ENCODE measurements around the gene ARHGEF17. TPM values are rescaled to one million over a fixed set of nuclear protein-coding genes. Genes with fewer than 3 reads are reported as not detected.

The ARHGEF17 gene
- total RNA-seq, 1 donor from 2014 or later = 49.8 TPM

- no peak for DNase-seq (ENCODE audit: low spot score)
Observed at GRCh38 chr11:73312036-73312435, 4.0 kb downstream of the ARHGEF17 start.

GRCh38 chr11:73312851-73313327 lies 4.8 kb downstream of the ARHGEF17 start:
- DNase-seq (ENCODE audit: low spot score) = no peak

- DNase-seq (ENCODE audit: low spot score) = no peak
Observed at GRCh38 chr11:73313652-73314051, 5.6 kb downstream of the ARHGEF17 start.

GRCh38 chr11:73314117-73314961 lies 6.3 kb downstream of the ARHGEF17 start:
- DNase-seq (ENCODE audit: low spot score) = no peak

- no peak for DNase-seq (ENCODE audit: low spot score)
Observed at GRCh38 chr11:73315293-73316020, 7.4 kb downstream of the ARHGEF17 start.

GRCh38 chr11:73316422-73316821 lies 8.3 kb downstream of the ARHGEF17 start:
- DNase-seq (ENCODE audit: low spot score) = no peak

GRCh38 chr11:73317373-73317772 lies 9.3 kb downstream of the ARHGEF17 start:
- DNase-seq (ENCODE audit: low spot score) = no peak

- no peak for DNase-seq (ENCODE audit: low spot score)
Observed at GRCh38 chr11:73317803-73318202, 9.7 kb downstream of the ARHGEF17 start.

- DNase-seq (ENCODE audit: low spot score) = no peak
Observed at GRCh38 chr11:73318501-73319011, 10.5 kb downstream of the ARHGEF17 start.

- DNase-seq (ENCODE audit: low spot score) = no peak
Observed at GRCh38 chr11:73320763-73321603, 12.9 kb downstream of the ARHGEF17 start.

- DNase-seq (ENCODE audit: low spot score) = no peak
Observed at GRCh38 chr11:73321604-73322381, 13.7 kb downstream of the ARHGEF17 start.

- no peak for DNase-seq (ENCODE audit: low spot score)
Observed at GRCh38 chr11:73322382-73323306, 14.6 kb downstream of the ARHGEF17 start.

- DNase-seq (ENCODE audit: low spot score) = no peak
Observed at GRCh38 chr11:73323464-73323863, 15.4 kb downstream of the ARHGEF17 start.

GRCh38 chr11:73324116-73324515 lies 16.0 kb downstream of the ARHGEF17 start:
- DNase-seq (ENCODE audit: low spot score) = no peak

- no peak for DNase-seq (ENCODE audit: low spot score)
Observed at GRCh38 chr11:73324665-73325035, 16.6 kb downstream of the ARHGEF17 start.

- no peak for DNase-seq (ENCODE audit: low spot score)
Observed at GRCh38 chr11:73325036-73325981, 17.2 kb downstream of the ARHGEF17 start.

- DNase-seq (ENCODE audit: low spot score) = no peak
Observed at GRCh38 chr11:73326929-73327811, 19.1 kb downstream of the ARHGEF17 start.
